CD4-positive, alpha-beta T cell treated with Interleukin-17A for 4 hours (primary cell): Measurements from ENCODE around the gene ZNF384.
A peak's percentile ranks its signal among the peaks of the same experiment; 100 is the strongest.

Experiments used
- DNase-seq: peaks from one replicate; pipeline ENCODE4 v3.0.0-alpha.2; 2020; ENCODE audit warnings: mixed read lengths

The ZNF384 gene

GRCh38 chr12:6653342-6653741 is 35.8 kb downstream of the ZNF384 start:
- DNase-seq: no peak

- no peak for DNase-seq
Observed at GRCh38 chr12:6652391-6652790, 36.8 kb downstream of the ZNF384 start.

- no peak for DNase-seq
Observed at GRCh38 chr12:6650832-6651231, 38.3 kb downstream of the ZNF384 start.

- peak; percentile 58 for DNase-seq
Observed at GRCh38 chr12:6647083-6647604, 42.0 kb downstream of the ZNF384 start, which contains the start of gene ACRBP. Gene ACRBP (minus strand): TSS chr12:6647432. CDS start chr12:6647366, 66 bp downstream.

GRCh38 chr12:6646276-6647082 is 42.7 kb downstream of the ZNF384 start:
- no peak for DNase-seq

GRCh38 chr12:6644903-6645302 is 44.3 kb downstream of the ZNF384 start:
- DNase-seq: peak; percentile 43

GRCh38 chr12:6644257-6644596 is 44.9 kb downstream of the ZNF384 start:
- DNase-seq: no peak

GRCh38 chr12:6643569-6644256 is 45.5 kb downstream of the ZNF384 start:
- no peak for DNase-seq

- no peak for DNase-seq
Observed at GRCh38 chr12:6641131-6641530, 48.0 kb downstream of the ZNF384 start.

GRCh38 chr12:6640497-6640896 is 48.7 kb downstream of the ZNF384 start:
- DNase-seq: no peak

- no peak for DNase-seq
Observed at GRCh38 chr12:6639151-6639801, 49.9 kb downstream of the ZNF384 start.

GRCh38 chr12:6638305-6638704 is 50.9 kb downstream of the ZNF384 start:
- DNase-seq: no peak

- DNase-seq: peak; percentile 45
Observed at GRCh38 chr12:6635856-6636531, 53.2 kb downstream of the ZNF384 start, which contains the start of gene LPAR5. Gene LPAR5 (minus strand): TSS chr12:6635959. CDS start chr12:6621248, 14,711 bp downstream.

- DNase-seq: peak; percentile 42
Observed at GRCh38 chr12:6635375-6635855, 53.8 kb downstream of the ZNF384 start.

- DNase-seq: peak; percentile 74
Observed at GRCh38 chr12:6632026-6632983, 56.9 kb downstream of the ZNF384 start.

GRCh38 chr12:6631549-6631961 is 57.6 kb downstream of the ZNF384 start:
- peak; percentile 41 for DNase-seq

GRCh38 chr12:6630736-6631135 is 58.4 kb downstream of the ZNF384 start:
- DNase-seq: no peak

- DNase-seq: peak; percentile 75
Observed at GRCh38 chr12:6627616-6628015, 61.6 kb downstream of the ZNF384 start.

- peak; percentile 32 for DNase-seq
Observed at GRCh38 chr12:6626654-6627283, 62.4 kb downstream of the ZNF384 start.

- DNase-seq: no peak
Observed at GRCh38 chr12:6620885-6621274, 68.3 kb downstream of the ZNF384 start.
